Natural killer cell (primary cell): ENCODE measurements around the gene SLC35C1. TPM values are rescaled to one million over a fixed set of nuclear protein-coding genes. Genes with fewer than 3 reads are reported as not detected.

Experiments
- ATAC-seq, 3 donors: fragments of 150-1000 bp in 2 of 3; fragments of 200-7000 bp in 1 of 3; cut with Tn5 transposase; 1 replicate in 1 of 3; 2 replicates in 2 of 3; pipeline ENCODE4 v1.10.0; 2021; ENCODE audit warnings: mild to moderate bottlenecking in 2 of 3, moderate library complexity in 2 of 3
- DNase-seq, 2 donors: peaks; one replicate each; pipeline versions ENCODE4 v3.0.0 to v3.0.0-alpha.2; 2013 to 2021; ENCODE audit warnings: mixed read lengths in 1 of 2
- H3K27ac ChIP-seq: one replicate; pipeline ENCODE4 v1.5.1; 2013; ENCODE audit warnings: mild to moderate bottlenecking, low read length
- H3K27me3 ChIP-seq: one replicate; pipeline ENCODE4 v1.6.1; 2013; ENCODE audit warnings: low read length; ENCODE audit not compliant: control insufficient read depth, insufficient read depth
- H3K36me3 ChIP-seq: one replicate; pipeline ENCODE4 v1.6.1; 2013; ENCODE audit warnings: low read length; ENCODE audit not compliant: control insufficient read depth, insufficient read depth
- H3K4me1 ChIP-seq: one replicate; pipeline ENCODE4 v1.6.1; 2013; ENCODE audit warnings: low read length; ENCODE audit not compliant: control insufficient read depth, insufficient read depth
- H3K4me3 ChIP-seq: one replicate; pipeline ENCODE4 v1.5.1; 2013; ENCODE audit warnings: low read length
- H3K9me3 ChIP-seq: one replicate; pipeline ENCODE4 v1.6.1; 2013; ENCODE audit warnings: low read length; ENCODE audit not compliant: control insufficient read depth, insufficient read depth
- H3K27ac Mint-ChIP-seq, 2 donors: one replicate each; pipeline ENCODE4 v1.8.0; 2022; ENCODE audit warnings: mild to moderate bottlenecking in 2 of 2, mixed read lengths in 2 of 2, moderate library complexity in 1 of 2
- H3K27me3 Mint-ChIP-seq, 2 donors: one replicate each; pipeline ENCODE4 v1.8.0; 2022; ENCODE audit warnings: low read depth in 2 of 2, mixed read lengths in 2 of 2
- H3K36me3 Mint-ChIP-seq: one replicate; pipeline ENCODE4 v1.8.0; 2022; ENCODE audit warnings: mixed read lengths
- H3K4me1 Mint-ChIP-seq, 2 donors: one replicate each; pipeline ENCODE4 v1.8.0; 2022; ENCODE audit warnings: mixed read lengths in 2 of 2
- H3K4me3 Mint-ChIP-seq: one replicate; pipeline ENCODE4 v1.8.0; 2022; ENCODE audit warnings: mild to moderate bottlenecking, moderate library complexity, mixed read lengths
- H3K9me3 Mint-ChIP-seq, 2 donors: one replicate each; pipeline ENCODE4 v1.8.0; 2022; ENCODE audit warnings: mixed read lengths in 2 of 2
- WGBS: methylation state at CpG from one replicate; pipeline ENCODE4 v1.1.7; 2013; ENCODE audit warnings: missing lambda C conversion rate; ENCODE audit not compliant: insufficient coverage; 5-methylcytosine and 5-hydroxymethylcytosine counted together
- intact Hi-C: fragments of 100-400 bp; cut with micrococcal nuclease; formaldehyde crosslinking; loops from one replicate; pipeline ENCODE4 v1.14.2; 2022
- total RNA-seq, 4 donors: library from RNA; stranded (reverse); fragments of 120-200 nt in 1 of 4; gene quantifications; one replicate each; pipeline versions ENCODE4 v1.2.3 to v1.2.4, GENCODE V29; 2013 to 2022
- TF ChIP-seq, protein P1 (sequence below): fragments of 200-600 bp; IDR thresholded peaks from one replicate; pipeline ENCODE4 v1.8.0; 2022; ENCODE audit warnings: antibody characterized with exemption

The SLC35C1 gene
- total RNA-seq, 3 donors from 2014 or later (not counting 1 experiment from before 2014, with no cell fraction given), result 7.1 to 11.9 (median 9.5) TPM

GRCh38 chr11:45815747-45816146, 10.8 kb downstream of the SLC35C1 start:
- no peak overlapping the region for H3K27ac Mint-ChIP-seq
- no peaks in the 10 kb centered on the region for H3K9me3 Mint-ChIP-seq
- no peaks in the 10 kb centered on the region for H3K4me1 Mint-ChIP-seq
- 85% methylated on average over 3 of the region's 3 CpGs for WGBS
- H3K4me3 Mint-ChIP-seq, result no peak overlapping the region
- Histone ChIP-seq H3K9me3 (no peaks in the 10 kb centered on the region), H3K27ac (no peak overlapping the region), H3K27me3 (no peaks in the 10 kb centered on the region), H3K36me3 (peaks cover 12% of the 10 kb centered on the region), H3K4me1 (no peaks in the 10 kb centered on the region), H3K4me3 (no peak overlapping the region)
- DNase-seq (no peak), ATAC-seq (no peak)
- intact Hi-C loops, result no loop called here
- TF ChIP-seq, protein P1, sequence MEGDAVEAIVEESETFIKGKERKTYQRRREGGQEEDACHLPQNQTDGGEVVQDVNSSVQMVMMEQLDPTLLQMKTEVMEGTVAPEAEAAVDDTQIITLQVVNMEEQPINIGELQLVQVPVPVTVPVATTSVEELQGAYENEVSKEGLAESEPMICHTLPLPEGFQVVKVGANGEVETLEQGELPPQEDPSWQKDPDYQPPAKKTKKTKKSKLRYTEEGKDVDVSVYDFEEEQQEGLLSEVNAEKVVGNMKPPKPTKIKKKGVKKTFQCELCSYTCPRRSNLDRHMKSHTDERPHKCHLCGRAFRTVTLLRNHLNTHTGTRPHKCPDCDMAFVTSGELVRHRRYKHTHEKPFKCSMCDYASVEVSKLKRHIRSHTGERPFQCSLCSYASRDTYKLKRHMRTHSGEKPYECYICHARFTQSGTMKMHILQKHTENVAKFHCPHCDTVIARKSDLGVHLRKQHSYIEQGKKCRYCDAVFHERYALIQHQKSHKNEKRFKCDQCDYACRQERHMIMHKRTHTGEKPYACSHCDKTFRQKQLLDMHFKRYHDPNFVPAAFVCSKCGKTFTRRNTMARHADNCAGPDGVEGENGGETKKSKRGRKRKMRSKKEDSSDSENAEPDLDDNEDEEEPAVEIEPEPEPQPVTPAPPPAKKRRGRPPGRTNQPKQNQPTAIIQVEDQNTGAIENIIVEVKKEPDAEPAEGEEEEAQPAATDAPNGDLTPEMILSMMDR, result no peak
- no peaks in the 10 kb centered on the region for H3K36me3 Mint-ChIP-seq
- no peaks in the 10 kb centered on the region for H3K27me3 Mint-ChIP-seq

DNA sequence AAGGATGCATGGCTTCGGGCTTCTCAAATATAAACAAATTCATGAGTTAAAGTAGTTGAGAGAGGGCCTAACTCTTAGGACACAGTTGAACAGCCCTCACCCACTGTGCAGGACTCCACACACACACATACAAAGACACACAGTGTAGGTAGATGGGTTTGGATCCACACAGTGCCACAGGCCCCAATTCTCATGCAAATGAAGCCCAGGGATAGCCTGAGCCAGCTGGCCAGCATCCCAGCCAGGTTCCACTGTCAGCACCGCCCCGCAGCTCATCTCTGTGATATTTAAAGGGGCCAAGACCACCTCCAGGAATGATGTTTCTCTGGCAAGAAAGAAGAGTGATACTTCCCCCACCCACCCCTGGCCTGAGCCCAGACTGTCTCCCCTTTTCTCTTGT, 11.7 kb downstream of the SLC35C1 start:
- no peak for DNase-seq
- H3K9me3 ChIP-seq, result no peaks in the 10 kb centered on the region
- no peaks in the 10 kb centered on the region for H3K9me3 Mint-ChIP-seq
- H3K4me3 Mint-ChIP-seq, result no peak overlapping the region
- H3K27me3 Mint-ChIP-seq, result no peaks in the 10 kb centered on the region
- WGBS, result 96% methylated on average over 2 of the region's 3 CpGs
- no peak for ATAC-seq
- no peak overlapping the region for H3K4me3 ChIP-seq
- H3K27ac Mint-ChIP-seq, result no peak overlapping the region
- no peaks in the 10 kb centered on the region for H3K27me3 ChIP-seq
- TF ChIP-seq, protein P1, result no peak
- no peaks in the 10 kb centered on the region for H3K4me1 ChIP-seq
- intact Hi-C loops, result no loop called here
- no peaks in the 10 kb centered on the region for H3K36me3 Mint-ChIP-seq
- no peak overlapping the region for H3K27ac ChIP-seq
- H3K4me1 Mint-ChIP-seq, result no peaks in the 10 kb centered on the region
- peaks cover 4% of the 10 kb centered on the region for H3K36me3 ChIP-seq

- no peaks in the 10 kb centered on the region for H3K4me1 Mint-ChIP-seq
- no peak overlapping the region for H3K4me3 Mint-ChIP-seq
- no peaks in the 10 kb centered on the region for H3K9me3 ChIP-seq
- no peak overlapping the region for H3K4me3 ChIP-seq
- DNase-seq, result no peak
- intact Hi-C loops, result no loop called here
- no peak overlapping the region for H3K27ac ChIP-seq
- no peaks in the 10 kb centered on the region for H3K27me3 ChIP-seq
- TF ChIP-seq, protein P1, result no peak
- H3K36me3 ChIP-seq, result no peaks in the 10 kb centered on the region
- H3K27me3 Mint-ChIP-seq, result no peaks in the 10 kb centered on the region
- H3K9me3 Mint-ChIP-seq, result no peaks in the 10 kb centered on the region
- H3K36me3 Mint-ChIP-seq, result no peaks in the 10 kb centered on the region
- H3K4me1 ChIP-seq, result no peaks in the 10 kb centered on the region
- 84% methylated on average over 7 of the region's 7 CpGs for WGBS
- no peak overlapping the region for H3K27ac Mint-ChIP-seq
- no peak for ATAC-seq
Measured at GRCh38 chr11:45817191-45817590, 12.2 kb downstream of the SLC35C1 start.

GRCh38 chr11:45818961-45819605, 14.1 kb downstream of the SLC35C1 start:
- H3K4me3 Mint-ChIP-seq, result no peak overlapping the region
- WGBS, result 87% methylated on average over 6 of the region's 6 CpGs
- H3K4me3 ChIP-seq, result no peak overlapping the region

More at GRCh38 chr11:45818961-45819605, 14.1 kb downstream of the SLC35C1 start:
- TF ChIP-seq, protein P1, result no peak
- no peak overlapping the region for H3K27ac ChIP-seq
- H3K4me1 Mint-ChIP-seq, result no peaks in the 10 kb centered on the region
- DNase-seq (no peak), ATAC-seq (no peak)
- H3K9me3 ChIP-seq, result no peaks in the 10 kb centered on the region
- H3K27ac Mint-ChIP-seq, result no peak overlapping the region
- no peaks in the 10 kb centered on the region for H3K36me3 ChIP-seq
- intact Hi-C loops, result no loop called here
- H3K36me3 Mint-ChIP-seq, result no peaks in the 10 kb centered on the region
- no peaks in the 10 kb centered on the region for H3K9me3 Mint-ChIP-seq
- H3K27me3 ChIP-seq, result no peaks in the 10 kb centered on the region
- H3K4me1 ChIP-seq, result no peaks in the 10 kb centered on the region
- no peaks in the 10 kb centered on the region for H3K27me3 Mint-ChIP-seq
